ENCODE results near the gene NEUROG3.
"Not testable (repeated sequence)": the region's sequence is repeated elsewhere in the genome, so short reads cannot be mapped to it uniquely, and the experiment has no call there.

Gene NEUROG3

GRCh38 chr10:69568472-69569395, 4.5 kb downstream of the NEUROG3 start:
- no peaks in the 10 kb centered on the region for H3K9me3 Mint-ChIP-seq
- H3K27ac Mint-ChIP-seq: no peak overlapping the region
- ATAC-seq (replicated peaks) (no peak), DNase-seq (no peak)
- no peak overlapping the region for H3K4me3 Mint-ChIP-seq
- peaks cover 78 to 98% of the 10 kb centered on the region in 2 donors for H3K27me3 Mint-ChIP-seq
- peaks cover 13 to 17% of the 10 kb centered on the region in 2 donors for H3K4me1 Mint-ChIP-seq (ENCODE audit: low read depth in 2 of 2)
- H3K36me3 Mint-ChIP-seq (ENCODE audit: insufficient read depth): peaks cover 7% of the 10 kb centered on the region

GRCh38 chr10:69567920-69568319, 5.3 kb downstream of the NEUROG3 start:
- H3K27me3 Mint-ChIP-seq: peaks cover 75 to 98% of the 10 kb centered on the region in 2 donors
- H3K4me1 Mint-ChIP-seq (ENCODE audit: low read depth in 2 of 2): peaks cover 6 to 13% of the 10 kb centered on the region in 2 donors
- ATAC-seq (replicated peaks) (no peak), DNase-seq (no peak)
- no peak overlapping the region for H3K4me3 Mint-ChIP-seq
- H3K27ac Mint-ChIP-seq: no peak overlapping the region
- H3K9me3 Mint-ChIP-seq: no peaks in the 10 kb centered on the region
- peaks cover 7% of the 10 kb centered on the region for H3K36me3 Mint-ChIP-seq (ENCODE audit: insufficient read depth)

- H3K9me3 Mint-ChIP-seq: no peaks in the 10 kb centered on the region
- no peak overlapping the region for H3K27ac Mint-ChIP-seq
- ATAC-seq (replicated peaks) (no peak), DNase-seq (no peak)
- peaks cover 31 to 56% of the 10 kb centered on the region in 2 donors for H3K27me3 Mint-ChIP-seq
- H3K36me3 Mint-ChIP-seq (ENCODE audit: insufficient read depth): peaks cover 5% of the 10 kb centered on the region
- H3K4me3 Mint-ChIP-seq: no peak overlapping the region
- H3K4me1 Mint-ChIP-seq (ENCODE audit: low read depth in 2 of 2): peaks cover 9 to 15% of the 10 kb centered on the region in 2 donors
Observed at GRCh38 chr10:69562731-69563254, 10.4 kb downstream of the NEUROG3 start.

GRCh38 chr10:69559525-69559924, 13.7 kb downstream of the NEUROG3 start:
- H3K4me1 Mint-ChIP-seq (ENCODE audit: low read depth in 2 of 2): peaks cover 9 to 15% of the 10 kb centered on the region in 2 donors
- no peaks in the 10 kb centered on the region for H3K9me3 Mint-ChIP-seq
- H3K27ac Mint-ChIP-seq: no peak overlapping the region
- no peak overlapping the region for H3K4me3 Mint-ChIP-seq
- H3K27me3 Mint-ChIP-seq: peaks cover 19 to 48% of the 10 kb centered on the region in 2 donors
- peaks cover 4% of the 10 kb centered on the region for H3K36me3 Mint-ChIP-seq (ENCODE audit: insufficient read depth)
- no peak for ATAC-seq (replicated peaks)
- DNase-seq: no peak

GRCh38 chr10:69558559-69558958, 14.7 kb downstream of the NEUROG3 start:
- Mint-ChIP-seq H3K4me3 (peak overlapping the region; percentile 30 to 54), H3K9me3 (no peaks in the 10 kb centered on the region), H3K36me3 (ENCODE audit: insufficient read depth) (peaks cover 4% of the 10 kb centered on the region), H3K4me1 (ENCODE audit: low read depth in 2 of 2) (peaks cover 9 to 15% of the 10 kb centered on the region in 2 donors), H3K27ac (peak overlapping the region; percentile 35 to 83), H3K27me3 (peaks cover 16 to 48% of the 10 kb centered on the region in 2 donors)
- peak; percentile 98 for ATAC-seq (replicated peaks)
- peak; percentile 16 to 26 (median 23) for DNase-seq

- H3K27me3 Mint-ChIP-seq: peaks cover 44 to 56% of the 10 kb centered on the region in 2 donors
- no peak for DNase-seq
- ATAC-seq (replicated peaks): no peak
- peaks cover 2 to 5% of the 10 kb centered on the region in 2 donors for H3K9me3 Mint-ChIP-seq
- H3K4me3 Mint-ChIP-seq: no peak overlapping the region
- H3K27ac Mint-ChIP-seq: no peak overlapping the region
- H3K36me3 Mint-ChIP-seq (ENCODE audit: insufficient read depth): peaks cover 4% of the 10 kb centered on the region
- peaks cover 9 to 14% of the 10 kb centered on the region in 2 donors for H3K4me1 Mint-ChIP-seq (ENCODE audit: low read depth in 2 of 2)
Observed at GRCh38 chr10:69554611-69555010, 18.6 kb downstream of the NEUROG3 start.

- ATAC-seq (replicated peaks): no peak
- DNase-seq: no peak
- Mint-ChIP-seq H3K36me3 (ENCODE audit: insufficient read depth) (no peaks in the 10 kb centered on the region), H3K27me3 (peaks cover 47 to 60% of the 10 kb centered on the region in 2 donors), H3K9me3 (peaks cover 5 to 12% of the 10 kb centered on the region in 2 donors), H3K4me3 (no peak overlapping the region), H3K27ac (no peak overlapping the region), H3K4me1 (ENCODE audit: low read depth in 2 of 2) (peaks cover 3 to 4% of the 10 kb centered on the region in 2 donors)
Observed at GRCh38 chr10:69553328-69553727, 19.9 kb downstream of the NEUROG3 start.

- H3K4me3 Mint-ChIP-seq: no peak overlapping the region
- peaks cover 50 to 64% of the 10 kb centered on the region in 2 donors for H3K27me3 Mint-ChIP-seq
- H3K27ac Mint-ChIP-seq: no peak overlapping the region
- H3K4me1 Mint-ChIP-seq (ENCODE audit: low read depth in 2 of 2): no peaks in the 10 kb centered on the region
- peaks cover 5 to 15% of the 10 kb centered on the region in 2 donors for H3K9me3 Mint-ChIP-seq
- ATAC-seq (replicated peaks): no peak
- no peaks in the 10 kb centered on the region for H3K36me3 Mint-ChIP-seq (ENCODE audit: insufficient read depth)
- no peak for DNase-seq
Observed at GRCh38 chr10:69552268-69552667, 21.0 kb downstream of the NEUROG3 start.

- Mint-ChIP-seq H3K9me3 (peaks cover 5 to 15% of the 10 kb centered on the region in 2 donors), H3K27me3 (peaks cover 49 to 54% of the 10 kb centered on the region in 2 donors), H3K36me3 (ENCODE audit: insufficient read depth) (no peaks in the 10 kb centered on the region), H3K4me1 (ENCODE audit: low read depth in 2 of 2) (no peaks in the 10 kb centered on the region), H3K27ac (no peak overlapping the region), H3K4me3 (no peak overlapping the region)
- ATAC-seq (replicated peaks) (no peak), DNase-seq (no peak)
Observed at GRCh38 chr10:69549959-69550358, 23.3 kb downstream of the NEUROG3 start.

GRCh38 chr10:69541463-69541862, 31.8 kb downstream of the NEUROG3 start:
- Mint-ChIP-seq H3K9me3 (peaks cover 0 to 4% of the 10 kb centered on the region in 2 donors), H3K4me3 (no peak overlapping the region), H3K27ac (no peak overlapping the region), H3K4me1 (ENCODE audit: low read depth in 2 of 2) (no peaks in the 10 kb centered on the region), H3K27me3 (peaks cover 29 to 33% of the 10 kb centered on the region in 2 donors), H3K36me3 (ENCODE audit: insufficient read depth) (no peaks in the 10 kb centered on the region)
- ATAC-seq (replicated peaks) (no peak), DNase-seq (no peak)

GRCh38 chr10:69538461-69538860, 34.8 kb downstream of the NEUROG3 start:
- ATAC-seq (replicated peaks): no peak
- H3K4me3 Mint-ChIP-seq: no peak overlapping the region
- no peaks in the 10 kb centered on the region for H3K36me3 Mint-ChIP-seq (ENCODE audit: insufficient read depth)
- H3K9me3 Mint-ChIP-seq: peaks cover 0 to 4% of the 10 kb centered on the region in 2 donors
- no peak for DNase-seq
- H3K4me1 Mint-ChIP-seq (ENCODE audit: low read depth in 2 of 2): no peaks in the 10 kb centered on the region
- H3K27ac Mint-ChIP-seq: no peak overlapping the region
- peaks cover 27 to 31% of the 10 kb centered on the region in 2 donors for H3K27me3 Mint-ChIP-seq

GRCh38 chr10:69537449-69537848, 35.8 kb downstream of the NEUROG3 start:
- H3K4me3 Mint-ChIP-seq: no peak overlapping the region
- no peak overlapping the region for H3K27ac Mint-ChIP-seq
- DNase-seq (no peak), ATAC-seq (replicated peaks) (no peak)
- peaks cover 27 to 42% of the 10 kb centered on the region in 2 donors for H3K27me3 Mint-ChIP-seq
- H3K4me1 Mint-ChIP-seq (ENCODE audit: low read depth in 2 of 2): no peaks in the 10 kb centered on the region
- H3K9me3 Mint-ChIP-seq: peaks cover 0 to 4% of the 10 kb centered on the region in 2 donors
- no peaks in the 10 kb centered on the region for H3K36me3 Mint-ChIP-seq (ENCODE audit: insufficient read depth)

- H3K36me3 Mint-ChIP-seq (ENCODE audit: insufficient read depth); H3K4me3 Mint-ChIP-seq; H3K4me1 Mint-ChIP-seq (ENCODE audit: low read depth in 2 of 2); H3K27ac Mint-ChIP-seq; ATAC-seq (replicated peaks); DNase-seq; H3K9me3 Mint-ChIP-seq: not testable (repeated sequence)
- H3K27me3 Mint-ChIP-seq: peaks cover 30 to 51% of the 10 kb centered on the region in 2 donors
Observed at GRCh38 chr10:69536521-69536920, 36.7 kb downstream of the NEUROG3 start.

GRCh38 chr10:69533658-69534057, 39.6 kb downstream of the NEUROG3 start:
- H3K27ac Mint-ChIP-seq: no peak overlapping the region
- no peaks in the 10 kb centered on the region for H3K9me3 Mint-ChIP-seq
- peaks cover 28 to 30% of the 10 kb centered on the region in 2 donors for H3K27me3 Mint-ChIP-seq
- DNase-seq (no peak), ATAC-seq (replicated peaks) (no peak)
- H3K4me1 Mint-ChIP-seq (ENCODE audit: low read depth in 2 of 2): no peaks in the 10 kb centered on the region
- no peak overlapping the region for H3K4me3 Mint-ChIP-seq
- H3K36me3 Mint-ChIP-seq (ENCODE audit: insufficient read depth): no peaks in the 10 kb centered on the region
